ENCODE results near the gene HINFP.

HINFP gene

DNA sequence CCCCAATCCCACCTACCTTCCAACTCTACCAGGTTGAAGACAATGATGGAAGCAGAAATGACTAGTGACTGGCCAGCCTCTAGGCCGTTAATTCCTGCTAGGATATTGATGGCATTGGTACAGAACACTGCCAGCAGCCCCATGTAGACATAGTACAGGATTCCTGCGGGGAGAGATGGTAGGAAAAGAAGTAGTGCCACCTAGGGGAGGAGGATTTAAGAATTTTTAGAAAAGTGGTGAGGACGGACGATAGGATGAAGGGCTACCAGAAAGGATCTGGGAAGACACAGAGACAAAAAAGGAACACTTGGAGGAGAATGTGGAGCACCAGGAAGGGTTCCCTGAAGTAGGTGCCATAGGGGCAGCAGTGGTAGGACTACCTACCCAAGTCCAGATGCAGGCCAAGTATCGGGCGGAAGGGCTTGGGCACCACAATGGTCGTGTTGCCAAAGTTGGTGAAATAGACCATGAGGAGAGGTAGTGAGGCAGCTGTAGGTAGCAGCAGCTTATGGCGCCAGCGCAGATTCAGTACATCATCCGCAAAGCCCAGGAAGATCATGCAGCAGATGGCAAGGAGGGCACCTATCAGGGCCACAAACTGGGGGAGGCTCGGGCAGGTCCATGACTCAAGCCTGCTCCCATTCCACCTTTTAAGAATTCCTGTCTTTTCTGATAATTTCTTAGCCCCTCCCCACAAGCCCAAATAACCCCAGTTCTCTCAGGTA lies 21.0 kb upstream of the HINFP start:
- in situ Hi-C loops (cut with HindIII; ENCODE audit: low sequenced_read_pairs): loop anchor here (5.0 kb wide), 1 partner anchor 83 kb away; the partner anchor contains the start of genes RPS25 and TRAPPC4

- in situ Hi-C loops (cut with HindIII; ENCODE audit: low sequenced_read_pairs): loop anchor here (5.0 kb wide), 1 partner anchor 84 kb away; the partner anchor contains the start of genes RPS25 and TRAPPC4
These were observed 20.2 kb upstream of the HINFP start for GRCh38 chr11:119100994-119101758.

GRCh38 chr11:119101759-119102423 lies 19.5 kb upstream of the HINFP start, which contains the start of gene DPAGT1:
TSS of gene DPAGT1 (minus strand) at chr11:119101853. CDS start at chr11:119101655, 198 bp downstream.
- in situ Hi-C loops (cut with HindIII; ENCODE audit: low sequenced_read_pairs): loop anchor here (5.0 kb wide), 1 partner anchor 85 kb away; the partner anchor contains the start of genes RPS25 and TRAPPC4

GRCh38 chr11:119103161-119103664 lies 18.2 kb upstream of the HINFP start:
- in situ Hi-C loops (cut with HindIII; ENCODE audit: low sequenced_read_pairs): loop anchor here (5.0 kb wide), 1 partner anchor 86 kb away; the partner anchor contains the start of genes RPS25 and TRAPPC4

DNA sequence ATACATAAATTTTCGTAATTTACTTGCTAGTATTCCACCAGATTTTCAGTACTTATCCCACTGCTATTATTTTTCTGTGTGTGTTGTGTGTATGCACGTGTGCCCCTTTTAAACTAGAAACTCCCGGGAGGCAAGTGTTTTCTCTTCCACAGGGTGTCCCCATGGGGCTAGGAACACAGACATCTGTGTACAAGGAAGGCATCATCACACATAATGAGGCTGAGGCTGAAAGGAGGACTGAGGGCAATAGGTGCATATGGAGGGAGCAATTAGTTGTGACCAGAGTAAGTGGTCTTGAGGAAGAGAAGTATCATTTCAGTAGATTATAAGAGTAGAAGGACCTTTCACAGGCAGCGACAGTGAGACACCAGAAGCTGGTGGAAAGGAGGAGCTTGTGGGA lies 17.6 kb upstream of the HINFP start:
- in situ Hi-C loops (cut with HindIII; ENCODE audit: low sequenced_read_pairs): loop anchor here (5.0 kb wide), 1 partner anchor 86 kb away; the partner anchor contains the start of genes RPS25 and TRAPPC4

- in situ Hi-C loops (cut with HindIII; ENCODE audit: low sequenced_read_pairs): no loop called here
These were observed 14.5 kb upstream of the HINFP start, which contains the start of gene C2CD2L for GRCh38 chr11:119106564-119107537. TSS of gene C2CD2L (plus strand) at chr11:119107344. CDS start at chr11:119107742, 398 bp downstream.

DNA sequence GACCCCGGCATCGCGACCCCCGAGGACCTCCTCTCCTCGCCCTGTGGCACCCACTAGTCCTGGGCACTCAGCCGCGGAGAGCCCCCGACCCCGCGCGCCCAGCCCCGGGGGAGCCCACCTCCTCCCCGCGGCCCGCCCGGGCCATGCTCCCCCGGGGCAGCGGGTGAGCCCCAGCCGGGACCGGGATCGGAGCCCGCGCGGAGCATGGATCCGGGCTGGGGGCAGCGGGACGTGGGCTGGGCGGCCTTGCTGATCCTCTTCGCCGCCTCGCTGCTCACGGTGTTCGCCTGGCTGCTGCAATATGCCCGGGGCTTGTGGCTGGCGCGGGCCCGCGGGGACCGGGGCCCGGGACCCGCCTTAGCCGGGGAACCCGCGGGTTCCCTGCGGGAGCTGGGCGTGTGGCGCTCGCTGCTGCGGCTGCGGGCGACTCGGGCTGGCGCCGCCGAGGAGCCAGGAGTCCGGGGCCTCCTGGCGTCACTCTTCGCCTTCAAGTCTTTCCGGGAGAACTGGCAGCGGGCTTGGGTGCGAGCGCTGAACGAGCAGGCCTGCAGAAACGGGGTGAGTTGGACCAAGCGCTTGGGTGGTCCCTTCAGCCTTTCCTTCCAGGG lies 13.7 kb upstream of the HINFP start:
- in situ Hi-C loops (cut with HindIII; ENCODE audit: low sequenced_read_pairs): no loop called here

GRCh38 chr11:119108146-119108856 lies 13.1 kb upstream of the HINFP start:
- in situ Hi-C loops (cut with HindIII; ENCODE audit: low sequenced_read_pairs): no loop called here

- in situ Hi-C loops (cut with HindIII; ENCODE audit: low sequenced_read_pairs): no loop called here
These were observed 12.5 kb upstream of the HINFP start for GRCh38 chr11:119108857-119109221.

GRCh38 chr11:119109843-119110242 lies 11.5 kb upstream of the HINFP start:
- in situ Hi-C loops (cut with HindIII; ENCODE audit: low sequenced_read_pairs): no loop called here

- in situ Hi-C loops (cut with HindIII; ENCODE audit: low sequenced_read_pairs): no loop called here
These were observed 10.9 kb upstream of the HINFP start for GRCh38 chr11:119110439-119110838.

GRCh38 chr11:119111361-119111925 lies 9.9 kb upstream of the HINFP start:
- in situ Hi-C loops (cut with HindIII; ENCODE audit: low sequenced_read_pairs): no loop called here

DNA sequence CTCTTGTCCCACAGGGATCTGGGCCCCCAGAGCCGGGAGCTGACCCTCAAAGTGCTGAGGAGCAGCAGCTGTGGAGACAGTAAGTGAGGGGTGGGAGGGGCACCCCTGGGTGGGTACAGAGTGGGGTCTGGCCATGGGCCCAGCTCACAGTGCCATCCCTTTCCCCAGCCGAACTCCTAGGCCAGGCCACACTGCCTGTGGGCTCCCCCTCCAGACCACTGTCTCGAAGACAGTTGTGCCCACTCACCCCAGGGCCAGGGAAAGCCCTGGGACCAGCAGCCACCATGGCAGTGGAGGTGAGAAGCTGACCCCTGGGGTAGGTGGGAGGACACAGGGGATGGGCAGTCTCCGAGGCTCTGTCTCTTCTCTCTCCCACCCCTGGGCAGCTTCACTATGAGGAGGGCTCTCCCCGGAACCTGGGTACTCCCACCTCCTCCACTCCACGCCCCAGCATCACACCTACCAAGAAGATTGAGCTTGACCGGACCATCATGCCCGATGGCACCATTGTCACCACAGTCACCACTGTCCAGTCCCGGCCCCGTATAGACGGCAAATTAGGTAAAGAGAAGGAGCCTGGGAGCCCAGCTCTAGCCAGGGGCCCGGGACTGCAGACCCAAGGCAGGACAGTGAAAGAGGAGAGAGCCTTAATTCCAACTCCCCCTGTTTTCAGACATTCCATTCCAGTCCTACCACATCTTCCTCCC lies 8.9 kb upstream of the HINFP start:
- in situ Hi-C loops (cut with HindIII; ENCODE audit: low sequenced_read_pairs): no loop called here

- in situ Hi-C loops (cut with HindIII; ENCODE audit: low sequenced_read_pairs): no loop called here
These were observed 7.7 kb upstream of the HINFP start for GRCh38 chr11:119113716-119114115.

GRCh38 chr11:119114351-119114750 lies 7.0 kb upstream of the HINFP start:
- in situ Hi-C loops (cut with HindIII; ENCODE audit: low sequenced_read_pairs): no loop called here

- in situ Hi-C loops (cut with HindIII; ENCODE audit: low sequenced_read_pairs): no loop called here
These were observed 5.7 kb upstream of the HINFP start for GRCh38 chr11:119115484-119116234.

- in situ Hi-C loops (cut with HindIII; ENCODE audit: low sequenced_read_pairs): no loop called here
These were observed 5.2 kb upstream of the HINFP start for GRCh38 chr11:119116235-119116594.

All from endothelial cell of hepatic sinusoid (primary cell).